HG03060 (cell line): ENCODE results near the gene ATG10.
"Not testable (repeated sequence)": the region's sequence is repeated elsewhere in the genome, so short reads cannot be mapped to it uniquely, and the experiment has no call there.

Experiments used
- ATAC-seq: cut with Tn5 transposase; IDR thresholded peaks from one replicate; pipeline ENCODE4 v1.9.1; 2021; ENCODE audit warnings: low read depth, moderate number of reproducible peaks; ENCODE audit not compliant: unreplicated experiment

Gene ATG10

DNA sequence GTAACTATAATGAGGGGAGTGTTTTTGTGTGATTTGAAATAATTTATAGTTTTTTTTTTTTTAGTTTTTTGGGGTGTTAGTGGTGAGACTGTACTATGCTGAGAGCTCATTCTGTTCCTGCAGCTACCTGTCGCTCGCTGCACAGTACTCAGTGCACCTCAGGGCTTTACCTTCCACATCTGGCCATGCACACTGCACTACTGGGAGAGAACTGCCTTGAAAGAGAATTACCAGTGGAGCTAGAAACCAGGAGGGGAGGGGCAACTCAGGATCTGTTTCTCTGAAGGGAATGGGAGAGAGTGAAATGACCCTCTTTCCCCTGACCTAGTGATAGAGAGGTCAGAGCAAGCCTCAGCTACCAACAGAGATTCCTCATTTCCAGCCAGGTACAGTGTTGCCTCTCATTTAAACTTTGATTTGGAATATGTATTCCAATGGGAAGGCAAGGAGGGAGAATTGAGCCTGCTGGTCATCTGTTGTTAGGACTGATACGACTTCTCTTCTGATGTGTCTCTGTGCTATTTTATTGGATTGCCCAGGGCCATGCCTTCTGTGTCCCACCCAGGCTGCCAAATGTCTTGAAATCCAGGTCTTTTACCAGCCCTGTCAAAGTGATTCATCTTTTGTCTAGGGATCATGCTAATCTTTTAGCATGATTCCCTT, 8.9 kb downstream of the ATG10 start:
- ATAC-seq: no peak

- not testable (repeated sequence) for ATAC-seq
These were observed 10.4 kb downstream of the ATG10 start for GRCh38 chr5:81982172-81982685.

DNA sequence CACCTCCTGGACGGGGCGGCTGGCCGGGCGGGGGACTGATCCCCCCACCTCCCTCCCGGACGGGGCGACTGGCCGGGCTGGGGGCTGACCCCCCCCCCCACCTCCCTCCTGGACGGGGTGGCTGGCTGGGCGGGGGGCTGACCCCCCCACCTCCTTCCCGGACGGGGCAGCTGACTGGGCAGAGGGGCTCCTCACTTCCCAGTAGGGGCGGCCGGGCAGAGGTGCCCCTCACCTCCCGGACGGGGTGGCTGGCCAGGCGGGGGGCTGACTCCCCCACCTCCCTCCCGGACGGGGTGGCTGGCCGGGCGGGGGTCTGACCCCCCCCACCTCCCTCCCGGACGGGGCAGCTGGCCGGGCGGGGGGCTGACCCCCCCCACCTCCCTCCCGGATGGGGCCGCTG, 11.3 kb downstream of the ATG10 start:
- ATAC-seq: not testable (repeated sequence)

- not testable (repeated sequence) for ATAC-seq
These were observed 11.7 kb downstream of the ATG10 start for GRCh38 chr5:81983563-81983962.

DNA sequence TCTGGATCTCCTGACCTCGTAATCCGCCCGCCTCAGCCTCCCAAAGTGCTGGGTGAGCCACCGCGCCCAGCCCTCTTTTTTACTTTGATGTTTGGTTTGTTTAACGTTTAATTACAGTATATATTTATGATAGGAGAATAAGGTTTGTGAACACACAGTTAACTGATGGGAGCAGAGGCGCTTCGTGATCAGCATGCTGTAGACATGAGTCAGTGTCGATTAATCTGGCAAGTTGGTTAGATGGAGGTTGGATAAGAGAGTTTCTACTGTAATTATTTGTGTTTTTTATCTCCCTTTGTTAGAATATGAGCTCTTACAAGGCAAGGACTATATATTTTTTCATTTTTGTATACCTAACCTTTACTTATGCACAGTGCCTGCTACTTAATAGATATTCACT, 14.3 kb downstream of the ATG10 start:
- no peak for ATAC-seq

GRCh38 chr5:81989204-81989603, 17.4 kb downstream of the ATG10 start:
- no peak for ATAC-seq

DNA sequence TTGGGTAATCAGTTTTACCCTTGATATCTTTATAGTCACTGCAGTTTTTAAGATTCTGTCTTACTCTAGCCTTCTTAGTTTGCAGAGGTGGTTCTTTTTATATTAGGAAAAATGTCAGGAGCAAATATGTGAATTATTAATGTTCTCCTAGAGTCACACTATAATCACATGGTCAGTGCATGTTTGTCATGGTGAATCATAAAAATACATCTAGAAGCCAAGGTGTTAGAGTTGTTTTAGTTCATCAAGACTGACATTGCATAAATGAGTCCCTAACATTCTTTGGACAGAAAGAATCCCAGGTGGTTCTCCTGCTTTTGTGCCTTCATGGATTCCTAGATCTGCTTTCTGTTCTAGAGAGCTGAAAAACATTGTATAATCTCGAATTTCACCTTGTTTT, 22.9 kb downstream of the ATG10 start:
- no peak for ATAC-seq

DNA sequence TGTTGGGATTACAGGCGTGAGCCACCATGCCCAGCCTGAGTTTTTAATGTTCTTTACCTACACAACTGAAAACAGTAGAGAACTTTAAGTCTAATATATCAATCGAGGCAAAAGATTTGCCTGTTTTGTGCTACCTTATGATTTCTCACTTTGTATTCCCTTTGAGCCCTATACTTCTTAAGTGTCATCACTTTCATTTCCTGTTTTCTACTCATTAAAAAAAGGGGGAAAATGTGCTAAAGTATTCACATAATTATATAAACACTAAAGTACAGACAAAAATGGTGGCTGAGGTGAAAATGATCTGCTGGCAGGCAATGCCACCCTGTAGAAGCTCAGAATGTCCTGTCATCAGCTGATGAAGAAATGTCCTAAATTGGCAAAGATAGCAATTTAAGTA, 23.6 kb downstream of the ATG10 start:
- no peak for ATAC-seq

GRCh38 chr5:82004511-82004910, 32.7 kb downstream of the ATG10 start:
- no peak for ATAC-seq

DNA sequence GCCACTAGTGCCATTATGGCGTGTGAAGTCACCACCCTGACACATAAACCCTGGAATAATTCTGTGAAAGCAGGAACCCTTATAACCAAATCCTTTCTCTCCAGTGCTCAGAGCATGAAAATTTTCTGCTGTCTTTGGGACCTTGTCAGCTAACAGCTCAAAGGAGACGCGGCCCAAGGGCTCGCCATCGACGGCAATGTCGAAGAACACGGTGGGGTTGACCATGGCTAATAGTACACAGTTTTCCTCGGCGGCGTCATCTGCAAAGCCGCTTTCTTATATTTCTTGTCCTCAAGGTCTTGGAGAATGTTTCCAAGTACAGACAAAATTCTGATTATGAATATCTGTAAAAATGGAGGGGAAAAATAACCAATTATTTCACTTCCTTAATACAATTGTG, 38.0 kb downstream of the ATG10 start:
- ATAC-seq: not testable (repeated sequence)

DNA sequence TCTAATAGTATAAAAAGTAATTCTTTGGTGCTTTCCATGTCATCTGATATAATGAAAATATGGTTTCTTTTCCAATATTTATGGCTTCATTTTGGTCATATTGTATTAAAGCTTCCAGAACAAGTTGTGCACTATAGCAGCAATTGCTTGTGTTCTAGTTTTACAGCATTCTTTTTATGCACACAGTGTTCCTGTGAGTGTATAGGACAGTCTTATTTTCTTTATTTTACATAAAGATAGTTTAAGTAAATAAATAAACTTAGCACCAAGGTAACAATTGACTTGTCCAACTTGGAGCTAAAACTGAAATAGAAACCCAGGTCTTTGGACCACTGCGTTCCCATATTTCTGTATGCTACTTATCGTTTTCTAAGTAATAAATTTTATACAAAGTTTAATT, 38.9 kb downstream of the ATG10 start:
- ATAC-seq: no peak

DNA sequence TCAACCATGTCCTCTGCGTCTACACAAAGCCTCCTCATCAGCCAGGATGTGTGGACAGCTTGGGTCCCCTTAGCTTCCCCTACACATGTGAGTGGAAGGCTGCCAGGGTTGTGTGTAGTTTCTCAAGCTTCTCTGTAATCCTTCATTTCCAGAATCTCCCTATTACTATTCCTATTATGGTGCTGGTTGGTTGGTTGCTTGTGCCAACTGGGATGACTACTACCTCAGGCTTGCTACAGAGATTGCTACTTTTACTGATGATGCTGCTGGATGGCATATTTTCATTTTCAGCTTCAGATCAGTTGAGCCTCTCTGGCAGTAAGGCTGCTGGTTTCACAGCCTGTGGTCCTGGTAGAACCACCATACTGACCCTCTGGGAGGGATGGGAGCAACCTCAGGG, 39.9 kb downstream of the ATG10 start:
- no peak for ATAC-seq

DNA sequence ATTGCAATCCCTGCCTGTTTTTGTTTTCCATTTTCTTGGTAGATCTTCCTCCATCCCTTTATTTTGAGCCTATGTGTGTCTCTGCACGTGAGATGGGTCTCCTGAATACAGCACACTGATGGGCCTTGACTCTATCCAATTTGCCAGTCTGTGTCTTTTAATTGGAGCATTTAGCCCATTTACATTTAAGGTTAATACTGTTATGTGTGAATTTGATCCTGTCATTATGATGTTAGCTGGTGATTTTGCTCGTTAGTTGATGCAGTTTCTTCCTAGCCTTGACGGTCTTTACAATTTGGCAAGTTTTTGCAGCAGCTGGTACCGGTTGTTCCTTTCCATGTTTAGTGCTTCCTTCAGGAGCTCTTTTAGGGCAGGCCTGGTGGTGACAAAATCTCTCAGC, 42.8 kb downstream of the ATG10 start:
- not testable (repeated sequence) for ATAC-seq

GRCh38 chr5:82018462-82018861, 46.6 kb downstream of the ATG10 start:
- no peak for ATAC-seq

GRCh38 chr5:82019342-82020138, 47.7 kb downstream of the ATG10 start:
- no peak for ATAC-seq

GRCh38 chr5:82022499-82022898, 50.7 kb downstream of the ATG10 start:
- ATAC-seq: no peak

- no peak for ATAC-seq
These were observed 51.8 kb downstream of the ATG10 start for GRCh38 chr5:82023644-82024043.

- no peak for ATAC-seq
These were observed 59.6 kb downstream of the ATG10 start for GRCh38 chr5:82031220-82032119.

- not testable (repeated sequence) for ATAC-seq
These were observed 71.1 kb downstream of the ATG10 start for GRCh38 chr5:82042894-82043293.

- no peak for ATAC-seq
These were observed 72.2 kb downstream of the ATG10 start for GRCh38 chr5:82044010-82044409.
